Adrenal gland (tissue), 5 donors: Measurements from ENCODE around the gene INPP5A.

ENCODE experiments used
- POLR2A ChIP-seq, 2 donors: fragments of 450-650 bp; IDR thresholded peaks; one replicate each; pipeline ENCODE4 v1.6.1; 2017; ENCODE audit warnings: antibody characterized with exemption in 2 of 2, mild to moderate bottlenecking in 2 of 2, moderate library complexity in 1 of 2
- TF ChIP-seq, protein P1 (sequence below), 6 experiments: fragments of 450-650 bp in 4 of 6; fragments of 200-600 bp in 2 of 6; sonication (generic) in 1 of 6; IDR thresholded peaks; 1 replicate in 5 of 6; 2 replicates in 1 of 6; pipeline versions ENCODE4 v1.5.1 to v1.8.0; 2016 to 2021; ENCODE audit warnings: antibody characterized with exemption in 6 of 6, mild to moderate bottlenecking in 2 of 6, moderate library complexity in 1 of 6
- donor health status: DM: no; HTN: no; CAD: no.

- TF ChIP-seq, protein P1, sequence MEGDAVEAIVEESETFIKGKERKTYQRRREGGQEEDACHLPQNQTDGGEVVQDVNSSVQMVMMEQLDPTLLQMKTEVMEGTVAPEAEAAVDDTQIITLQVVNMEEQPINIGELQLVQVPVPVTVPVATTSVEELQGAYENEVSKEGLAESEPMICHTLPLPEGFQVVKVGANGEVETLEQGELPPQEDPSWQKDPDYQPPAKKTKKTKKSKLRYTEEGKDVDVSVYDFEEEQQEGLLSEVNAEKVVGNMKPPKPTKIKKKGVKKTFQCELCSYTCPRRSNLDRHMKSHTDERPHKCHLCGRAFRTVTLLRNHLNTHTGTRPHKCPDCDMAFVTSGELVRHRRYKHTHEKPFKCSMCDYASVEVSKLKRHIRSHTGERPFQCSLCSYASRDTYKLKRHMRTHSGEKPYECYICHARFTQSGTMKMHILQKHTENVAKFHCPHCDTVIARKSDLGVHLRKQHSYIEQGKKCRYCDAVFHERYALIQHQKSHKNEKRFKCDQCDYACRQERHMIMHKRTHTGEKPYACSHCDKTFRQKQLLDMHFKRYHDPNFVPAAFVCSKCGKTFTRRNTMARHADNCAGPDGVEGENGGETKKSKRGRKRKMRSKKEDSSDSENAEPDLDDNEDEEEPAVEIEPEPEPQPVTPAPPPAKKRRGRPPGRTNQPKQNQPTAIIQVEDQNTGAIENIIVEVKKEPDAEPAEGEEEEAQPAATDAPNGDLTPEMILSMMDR (IDR thresholded peaks at IDR 0.05): no peak
- no peak for TF ChIP-seq POLR2A (IDR thresholded peaks at IDR 0.05)
These were observed 211.2 kb downstream of the INPP5A start for GRCh38 chr10:132748545-132749370.
